ENCODE data around the gene TMEM175.
"Not testable (repeated sequence)": the region's sequence is repeated elsewhere in the genome, so short reads cannot be mapped to it uniquely, and the experiment has no call there.

TMEM175 gene

GRCh38 chr4:992297-993110 lies 60.2 kb downstream of the TMEM175 start:
- no peak for DNase-seq

GRCh38 chr4:993111-994029 lies 61.1 kb downstream of the TMEM175 start, which contains the start of gene SLC26A1:
Gene SLC26A1 (minus strand): TSS chr4:993404. CDS start chr4:991703, 1,701 bp downstream.
- no peak for DNase-seq

GRCh38 chr4:995311-996026 lies 63.2 kb downstream of the TMEM175 start:
- no peak for DNase-seq

GRCh38 chr4:996030-996996 lies 64.1 kb downstream of the TMEM175 start:
- DNase-seq = no peak

GRCh38 chr4:996997-997374 lies 64.7 kb downstream of the TMEM175 start:
- DNase-seq = no peak

- no peak for DNase-seq
Observed at GRCh38 chr4:997375-998071, 65.3 kb downstream of the TMEM175 start.

GRCh38 chr4:998096-998691 lies 65.9 kb downstream of the TMEM175 start:
- DNase-seq = no peak

- DNase-seq = not testable (repeated sequence)
Observed at GRCh38 chr4:999240-999863, 67.1 kb downstream of the TMEM175 start.

GRCh38 chr4:999882-1000425 lies 67.7 kb downstream of the TMEM175 start:
- DNase-seq = no peak

GRCh38 chr4:1000686-1001260 lies 68.5 kb downstream of the TMEM175 start:
- no peak for DNase-seq

GRCh38 chr4:1001561-1002130 lies 69.4 kb downstream of the TMEM175 start:
- DNase-seq = no peak

GRCh38 chr4:1002131-1002630 lies 69.9 kb downstream of the TMEM175 start:
- no peak for DNase-seq

GRCh38 chr4:1002631-1003251 lies 70.5 kb downstream of the TMEM175 start:
- no peak for DNase-seq

GRCh38 chr4:1003271-1004070 lies 71.2 kb downstream of the TMEM175 start:
- DNase-seq = no peak

- DNase-seq = no peak
Observed at GRCh38 chr4:1004071-1004418, 71.8 kb downstream of the TMEM175 start.

GRCh38 chr4:1004557-1005485 lies 72.6 kb downstream of the TMEM175 start:
- no peak for DNase-seq

GRCh38 chr4:1006856-1007255 lies 74.6 kb downstream of the TMEM175 start:
- no peak for DNase-seq

Data from HCEC 1CT (cell line).